GM23338 (cell line): ENCODE results near the gene OLFML2A. TPM values are rescaled to one million over a fixed set of nuclear protein-coding genes. Genes with fewer than 3 reads are reported as not detected.

ENCODE experiments used
- ATAC-seq: fragments of 200-7000 bp; cut with Tn5 transposase; 3 replicates; pipeline ENCODE4 v1.9.1; 2020
- DNase-seq: peaks from one replicate; pipeline ENCODE4 v3.0.0-alpha.2; 2015; ENCODE audit warnings: low spot score
- H2AFZ ChIP-seq: fragments of 200-600 bp; sonication (generic); 2 replicates; pipeline ENCODE4 v1.8.0; 2016; ENCODE audit warnings: antibody characterized with exemption, mild to moderate bottlenecking, moderate library complexity
- H3F3A ChIP-seq: fragments of 200-600 bp; sonication (generic); replicated peaks from 2 replicates; pipeline ENCODE4 v1.8.0; 2017; ENCODE audit warnings: antibody characterized with exemption, mixed run types, low read depth
- H3K27ac ChIP-seq: fragments of 200-600 bp; sonication (generic); 2 replicates; pipeline ENCODE4 v1.6.1; 2016; ENCODE audit warnings: low read depth
- H3K27me3 ChIP-seq: fragments of 200-600 bp; sonication (generic); 2 replicates; pipeline ENCODE4 v1.8.0; 2016; ENCODE audit warnings: mild to moderate bottlenecking, mixed run types, moderate library complexity; ENCODE audit not compliant: insufficient read depth
- H3K36me3 ChIP-seq: fragments of 200-600 bp; sonication (generic); 2 replicates; pipeline ENCODE4 v1.8.0; 2016; ENCODE audit warnings: mild to moderate bottlenecking; ENCODE audit not compliant: insufficient read depth
- H3K4me1 ChIP-seq: fragments of 200-600 bp; sonication (generic); 2 replicates; pipeline ENCODE4 v1.8.0; 2016; ENCODE audit warnings: mild to moderate bottlenecking, moderate library complexity; ENCODE audit not compliant: insufficient read depth
- H3K4me2 ChIP-seq: fragments of 200-600 bp; sonication (generic); 2 replicates; pipeline ENCODE4 v1.7.1; 2017; ENCODE audit warnings: mixed run types
- H3K4me3 ChIP-seq: fragments of 200-600 bp; sonication (generic); 2 replicates; pipeline ENCODE4 v1.6.1; 2016; ENCODE audit warnings: mixed run types
- H3K79me2 ChIP-seq: fragments of 200-600 bp; sonication (generic); replicated peaks from 2 replicates; pipeline ENCODE4 v1.8.0; 2017; ENCODE audit warnings: mild to moderate bottlenecking; ENCODE audit not compliant: insufficient read depth
- H3K9me2 ChIP-seq: fragments of 200-600 bp; sonication (generic); 2 replicates; pipeline ENCODE4 v1.8.0; 2017; ENCODE audit not compliant: insufficient read depth
- H4K20me1 ChIP-seq: fragments of 200-600 bp; sonication (generic); replicated peaks from 2 replicates; pipeline ENCODE4 v1.8.0; 2017; ENCODE audit warnings: mild to moderate bottlenecking; ENCODE audit not compliant: insufficient read depth
- H3K27ac Mint-ChIP-seq: 2 replicates; pipeline ENCODE4 v1.8.0; 2020; ENCODE audit warnings: inconsistent platforms, mild to moderate bottlenecking, moderate library complexity, mixed read lengths
- H3K27me3 Mint-ChIP-seq: 3 replicates; pipeline ENCODE4 v1.8.0; 2022; ENCODE audit warnings: low read depth, mild to moderate bottlenecking, moderate library complexity, mixed read lengths, inconsistent platforms; ENCODE audit not compliant: insufficient read depth, poor library complexity
- H3K36me3 Mint-ChIP-seq: 3 replicates; pipeline ENCODE4 v1.8.0; 2021; ENCODE audit warnings: low read depth, mild to moderate bottlenecking, inconsistent platforms, moderate library complexity, mixed read lengths
- H3K4me1 Mint-ChIP-seq: 3 replicates; pipeline ENCODE4 v1.8.0; 2020; ENCODE audit warnings: mild to moderate bottlenecking, inconsistent platforms, mixed read lengths
- H3K4me3 Mint-ChIP-seq: 3 replicates; pipeline ENCODE4 v1.8.0; 2021; ENCODE audit warnings: moderate library complexity, mild to moderate bottlenecking, inconsistent platforms, mixed read lengths
- H3K9me3 Mint-ChIP-seq: 3 replicates; pipeline ENCODE4 v1.8.0; 2020; ENCODE audit warnings: moderate library complexity, mild to moderate bottlenecking, inconsistent platforms, mixed read lengths
- CREB1 ChIP-seq: fragments of 250-450 bp; sonication (Bioruptor Pico); IDR thresholded peaks from 2 replicates; pipeline ENCODE4 v1.5.0; 2020; ENCODE audit warnings: low read depth, mild to moderate bottlenecking, moderate library complexity
- CTCF ChIP-seq, 2 experiments: fragments of 200-600 bp in 1 of 2; sonication (generic) in 1 of 2; conservative IDR thresholded peaks; 2 replicates each; pipeline versions ENCODE4 v1.5.1 to v1.6.1; 2016 to 2017; ENCODE audit warnings: antibody characterized with exemption in 2 of 2, low read depth in 2 of 2, mild to moderate bottlenecking in 2 of 2, moderate library complexity in 1 of 2
- ETS1 ChIP-seq: IDR thresholded peaks from 2 replicates; pipeline ENCODE4 v1.6.1; 2016; ENCODE audit warnings: antibody characterized with exemption
- EZH2 ChIP-seq: fragments of 200-600 bp; sonication (generic); IDR thresholded peaks from one replicate; pipeline ENCODE4 v1.8.0; 2017; ENCODE audit warnings: antibody characterized with exemption, mild to moderate bottlenecking, low read depth; ENCODE audit not compliant: unreplicated experiment
- EZH2phosphoT487 ChIP-seq: fragments of 200-600 bp; sonication (generic); IDR thresholded peaks from one replicate; pipeline ENCODE4 v1.8.1; 2018; ENCODE audit warnings: antibody characterized with exemption; ENCODE audit not compliant: unreplicated experiment
- JUNB ChIP-seq: IDR thresholded peaks from one replicate; pipeline ENCODE4 v1.6.1; 2016; ENCODE audit warnings: antibody characterized with exemption; ENCODE audit not compliant: unreplicated experiment
- NANOG ChIP-seq: IDR thresholded peaks from 2 replicates; pipeline ENCODE4 v1.6.1; 2016; ENCODE audit warnings: antibody characterized with exemption, borderline replicate concordance
- POLR2AphosphoS5 ChIP-seq: IDR thresholded peaks from 2 replicates; pipeline ENCODE4 v1.6.1; 2016; ENCODE audit warnings: antibody characterized with exemption, low read depth
- REST ChIP-seq: IDR thresholded peaks from one replicate; pipeline ENCODE4 v1.6.1; 2018; ENCODE audit warnings: antibody characterized with exemption; ENCODE audit not compliant: unreplicated experiment
- STAT1 ChIP-seq: IDR thresholded peaks from one replicate; pipeline ENCODE4 v1.6.1; 2016; ENCODE audit warnings: antibody characterized with exemption; ENCODE audit not compliant: unreplicated experiment
- ZNF114 ChIP-seq: fragments of 250-450 bp; sonication (Bioruptor Pico); IDR thresholded peaks from 2 replicates; pipeline ENCODE4 v1.5.0; 2020; ENCODE audit warnings: mild to moderate bottlenecking, moderate library complexity
- ZNF331 ChIP-seq: fragments of 250-450 bp; sonication (Bioruptor Pico); IDR thresholded peaks from 2 replicates; pipeline ENCODE4 v1.5.0; 2020; ENCODE audit warnings: low read depth, mild to moderate bottlenecking, moderate library complexity
- ZNF462 ChIP-seq: fragments of 250-450 bp; sonication (Bioruptor Pico); IDR thresholded peaks from 2 replicates; pipeline ENCODE4 v1.5.0; 2020; ENCODE audit warnings: mild to moderate bottlenecking, moderate library complexity
- polyA plus RNA-seq: library from polyadenylated mRNA; unstranded; fragments of >200 nt; fragmentation: Nextera tagmentation; extraction: Ambion mirVana; gene quantifications from 2 replicates; pipeline ENCODE4 v1.2.1, GENCODE V29; 2016
- total RNA-seq: library from RNA; depleted of rRNA; stranded (reverse); fragments of >200 nt; shearing (Covaris generic); gene quantifications from 2 replicates; pipeline ENCODE4 v1.2.3, GENCODE V29; 2014

The OLFML2A gene
- total and polyA plus RNA-seq, 2 experiments from 2014 or later: 1.1 to 6.7 TPM

GRCh38 chr9:124813041-124813440 lies 36.1 kb downstream of the OLFML2A start:
- ATAC-seq: no peak
- no peak overlapping the region for H3K27ac ChIP-seq
- Mint-ChIP-seq H3K27ac (no peak overlapping the region), H3K36me3 (no peaks in the 10 kb centered on the region; the same call in 2 of the 3 replicates), H3K4me3 (no peak overlapping the region), H3K4me1 (peaks cover 34% of the 10 kb centered on the region), H3K27me3 (peaks cover 12% of the 10 kb centered on the region), H3K9me3 (no peaks in the 10 kb centered on the region)
- H4K20me1 ChIP-seq: no peaks in the 10 kb centered on the region
- no peak for DNase-seq
- no peaks in the 10 kb centered on the region for H3K27me3 ChIP-seq
- 0 out of 2 replicates have a peak, but pooled peaks cover 4% of the 10 kb centered on the region for H3F3A ChIP-seq
- H3K4me2 ChIP-seq: no peak overlapping the region
- H3K36me3 ChIP-seq: no peaks in the 10 kb centered on the region
- no peak overlapping the region for H3K4me3 ChIP-seq
- TF ChIP-seq ETS1 (no peak), ZNF462 (no peak), ZNF114 (CRISPR knock-in tag) (no peak), EZH2phosphoT487 (no peak), REST (no peak), NANOG (no peak), ZNF331 (CRISPR knock-in tag) (no peak), STAT1 (no peak), JUNB (no peak), CREB1 (CRISPR knock-in tag) (no peak), CTCF (conservative IDR thresholded peaks at IDR 0.05; ENCODE audit: low read depth in 2 of 2) (no peak), POLR2AphosphoS5 (no peak), EZH2 (no peak)
- H2AFZ ChIP-seq: no peak overlapping the region
- no peaks in the 10 kb centered on the region for H3K79me2 ChIP-seq
- no peaks in the 10 kb centered on the region for H3K9me2 ChIP-seq
- peaks cover 14% of the 10 kb centered on the region for H3K4me1 ChIP-seq
